LNCAP (cell line): Measurements from ENCODE around the gene TTC34.

Experiments used
- TF ChIP-seq, protein P1 (sequence below): fragments of 450-650 bp; IDR thresholded peaks from 2 replicates; pipeline ENCODE4 v1.5.1; 2017; ENCODE audit warnings: mild to moderate bottlenecking

The TTC34 gene

DNA sequence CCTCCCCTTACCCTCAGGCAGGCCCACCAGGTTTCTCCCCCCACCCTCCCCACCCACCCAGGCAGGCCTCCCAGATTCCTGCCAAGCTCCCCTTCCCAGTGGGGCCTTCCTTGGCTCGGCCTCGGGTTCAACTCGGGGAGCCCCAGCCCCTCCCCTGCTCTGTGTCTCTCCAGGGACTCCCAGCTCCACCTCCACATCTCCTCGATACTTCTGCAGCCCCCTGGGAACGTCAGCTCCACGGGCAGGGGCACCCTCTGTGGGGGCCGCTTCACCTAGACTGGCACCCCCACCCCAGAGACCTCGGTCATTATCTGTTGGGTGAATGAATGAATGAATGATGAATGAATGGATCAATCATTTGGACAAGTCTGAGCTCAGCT is 169.5 kb downstream of the TTC34 start:
- TF ChIP-seq, protein P1, sequence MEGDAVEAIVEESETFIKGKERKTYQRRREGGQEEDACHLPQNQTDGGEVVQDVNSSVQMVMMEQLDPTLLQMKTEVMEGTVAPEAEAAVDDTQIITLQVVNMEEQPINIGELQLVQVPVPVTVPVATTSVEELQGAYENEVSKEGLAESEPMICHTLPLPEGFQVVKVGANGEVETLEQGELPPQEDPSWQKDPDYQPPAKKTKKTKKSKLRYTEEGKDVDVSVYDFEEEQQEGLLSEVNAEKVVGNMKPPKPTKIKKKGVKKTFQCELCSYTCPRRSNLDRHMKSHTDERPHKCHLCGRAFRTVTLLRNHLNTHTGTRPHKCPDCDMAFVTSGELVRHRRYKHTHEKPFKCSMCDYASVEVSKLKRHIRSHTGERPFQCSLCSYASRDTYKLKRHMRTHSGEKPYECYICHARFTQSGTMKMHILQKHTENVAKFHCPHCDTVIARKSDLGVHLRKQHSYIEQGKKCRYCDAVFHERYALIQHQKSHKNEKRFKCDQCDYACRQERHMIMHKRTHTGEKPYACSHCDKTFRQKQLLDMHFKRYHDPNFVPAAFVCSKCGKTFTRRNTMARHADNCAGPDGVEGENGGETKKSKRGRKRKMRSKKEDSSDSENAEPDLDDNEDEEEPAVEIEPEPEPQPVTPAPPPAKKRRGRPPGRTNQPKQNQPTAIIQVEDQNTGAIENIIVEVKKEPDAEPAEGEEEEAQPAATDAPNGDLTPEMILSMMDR: no peak

- TF ChIP-seq, protein P1: no peak
These were observed 170.1 kb downstream of the TTC34 start for GRCh38 chr1:2631136-2632050.

- TF ChIP-seq, protein P1: no peak
These were observed 170.9 kb downstream of the TTC34 start for GRCh38 chr1:2630498-2631135.

DNA sequence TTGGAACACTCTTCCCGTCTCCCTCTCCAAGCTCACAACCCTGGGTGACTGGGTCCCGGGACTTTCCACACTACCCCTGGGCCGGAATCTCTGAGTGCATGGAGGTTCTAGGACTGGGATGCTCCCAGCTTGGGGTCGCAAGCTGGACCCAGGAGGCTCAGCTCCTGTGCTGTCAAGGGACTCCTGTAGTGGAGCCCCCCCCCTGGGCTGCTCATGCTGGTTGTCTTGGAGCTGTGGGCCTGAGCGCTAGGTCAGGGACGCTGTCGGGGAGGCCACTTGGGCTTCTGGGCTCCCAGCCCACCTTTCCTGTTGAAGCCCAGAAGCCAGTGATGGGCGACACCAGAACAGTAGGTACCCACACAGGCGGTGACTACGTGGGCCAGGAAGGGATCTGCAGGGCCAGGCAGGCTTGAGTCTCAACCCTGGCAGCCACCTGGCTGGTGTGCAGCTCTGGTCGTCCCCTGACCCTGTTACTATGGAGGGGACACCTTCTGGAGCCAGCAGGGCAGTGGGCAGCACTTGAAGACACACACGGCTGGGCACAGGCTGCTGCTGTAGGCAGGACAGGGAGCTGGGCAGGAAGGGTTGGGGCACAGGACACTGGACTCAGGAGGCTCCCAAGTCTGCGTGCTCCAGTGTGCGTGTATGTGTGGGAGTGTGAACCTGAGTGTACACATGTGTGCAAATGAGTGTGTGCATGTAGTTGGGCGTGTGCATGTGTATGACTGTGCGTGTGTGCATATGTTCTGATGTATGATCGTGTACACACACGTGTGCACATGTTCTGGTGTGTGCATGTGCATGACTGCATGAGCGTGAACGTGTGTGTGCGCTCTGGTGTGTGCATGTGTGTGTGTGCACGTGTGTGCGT is 171.6 kb downstream of the TTC34 start:
- TF ChIP-seq, protein P1: no peak

DNA sequence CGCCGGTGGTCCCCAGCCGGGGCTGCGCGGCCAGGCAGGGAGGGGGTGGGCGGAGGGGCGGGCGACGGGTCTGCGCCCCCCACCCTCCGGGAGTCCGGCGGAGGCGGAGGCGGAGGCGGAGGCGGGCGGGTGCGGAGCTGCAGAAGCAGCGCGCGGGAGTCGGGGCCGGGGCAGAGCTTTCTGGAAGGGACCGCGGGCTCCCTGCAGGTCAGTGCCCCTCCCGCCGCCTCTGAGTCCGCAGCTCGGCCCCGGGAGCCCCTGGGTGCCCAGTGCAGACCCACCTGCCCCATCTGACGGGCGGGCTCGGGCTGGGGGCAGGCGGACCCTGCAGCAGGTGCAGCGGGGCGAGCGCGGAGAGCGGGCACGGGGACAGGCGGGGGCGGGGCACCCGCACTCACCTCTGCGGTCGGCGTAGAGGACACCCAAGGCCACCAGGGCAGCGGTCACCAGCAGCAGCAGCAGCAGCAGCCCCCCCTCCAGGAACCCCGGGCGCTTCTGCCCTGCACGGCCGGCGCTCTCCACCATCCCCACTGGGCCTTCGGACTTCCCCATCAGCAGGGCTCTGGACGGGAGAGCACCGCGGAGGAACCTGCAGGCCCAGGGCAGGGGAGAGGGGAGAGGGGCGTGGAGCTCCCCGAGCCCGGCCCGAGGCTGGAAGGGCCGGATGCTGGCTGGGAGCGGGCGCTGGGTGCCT is 172.4 kb downstream of the TTC34 start:
- TF ChIP-seq, protein P1: no peak

GRCh38 chr1:2628191-2628932 is 173.1 kb downstream of the TTC34 start:
- TF ChIP-seq, protein P1: no peak
